ENCODE results near the gene SEPTIN8.

SEPTIN8 gene

DNA sequence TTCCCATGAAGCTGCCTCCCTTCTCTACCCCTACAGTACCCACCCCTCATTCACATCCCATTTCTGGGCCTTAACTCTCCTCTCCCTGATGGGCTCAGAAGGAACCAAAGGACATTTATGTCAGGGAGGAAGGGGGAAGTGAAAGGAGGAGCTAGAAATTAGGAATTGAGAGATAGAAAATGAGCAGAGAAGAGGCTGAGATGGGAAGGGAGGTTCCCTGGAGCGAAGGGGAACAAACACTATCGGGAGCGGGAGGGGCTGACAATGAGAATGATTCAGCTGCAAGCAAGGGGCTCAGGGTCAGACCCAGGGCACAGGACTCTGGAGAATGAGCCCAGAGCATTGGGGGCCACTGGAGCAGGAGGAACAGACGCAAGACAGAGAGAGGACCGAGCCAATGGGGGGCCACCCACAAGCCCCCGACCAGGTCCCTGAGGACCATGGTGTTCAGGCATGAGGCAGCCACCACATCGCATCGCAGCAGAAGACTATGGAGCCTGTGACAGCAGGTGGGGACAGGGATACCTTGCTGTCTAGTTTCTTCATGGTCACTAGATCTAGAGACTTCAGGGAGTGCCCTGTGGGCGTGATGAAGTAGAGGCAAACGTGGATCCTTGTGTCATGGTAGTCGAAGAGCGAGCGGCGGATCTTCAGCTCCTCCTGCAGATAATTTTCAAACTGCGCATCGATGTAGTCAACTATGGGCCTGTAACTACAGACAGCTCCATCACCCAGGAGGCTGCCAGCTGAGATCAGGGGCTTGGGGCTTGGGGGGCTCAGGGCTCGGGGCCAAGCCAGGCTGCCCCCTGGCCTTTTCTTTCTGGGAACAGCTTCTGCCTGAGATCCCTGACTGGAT is 13.6 kb downstream of the SEPTIN8 start:
- no peak for DNase-seq

- DNase-seq, result no peak
Observed at GRCh38 chr5:132762246-132763000, 14.6 kb downstream of the SEPTIN8 start.

- no peak for DNase-seq
Observed at GRCh38 chr5:132761321-132762240, 15.5 kb downstream of the SEPTIN8 start.

GRCh38 chr5:132760601-132761317 is 16.3 kb downstream of the SEPTIN8 start:
- DNase-seq, result no peak

DNA sequence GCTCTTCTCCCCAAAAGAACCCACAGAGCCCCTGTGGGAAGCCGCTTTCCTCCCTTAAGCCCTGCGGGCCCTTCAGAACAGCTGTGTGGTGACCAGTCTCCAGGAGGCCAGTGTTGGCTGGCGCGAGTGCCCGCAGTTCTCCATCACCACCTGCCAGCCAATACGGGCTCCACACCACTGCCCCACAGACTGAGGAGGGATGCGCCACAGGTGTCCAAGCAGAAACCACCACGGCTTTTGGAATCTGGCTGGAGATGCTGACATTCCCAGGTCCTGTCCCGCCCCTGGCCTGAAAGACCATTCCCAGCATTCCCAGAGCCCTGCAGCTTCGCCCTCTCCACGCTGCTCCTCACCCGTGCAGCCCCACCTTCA is 17.0 kb downstream of the SEPTIN8 start:
- DNase-seq, result no peak

DNA sequence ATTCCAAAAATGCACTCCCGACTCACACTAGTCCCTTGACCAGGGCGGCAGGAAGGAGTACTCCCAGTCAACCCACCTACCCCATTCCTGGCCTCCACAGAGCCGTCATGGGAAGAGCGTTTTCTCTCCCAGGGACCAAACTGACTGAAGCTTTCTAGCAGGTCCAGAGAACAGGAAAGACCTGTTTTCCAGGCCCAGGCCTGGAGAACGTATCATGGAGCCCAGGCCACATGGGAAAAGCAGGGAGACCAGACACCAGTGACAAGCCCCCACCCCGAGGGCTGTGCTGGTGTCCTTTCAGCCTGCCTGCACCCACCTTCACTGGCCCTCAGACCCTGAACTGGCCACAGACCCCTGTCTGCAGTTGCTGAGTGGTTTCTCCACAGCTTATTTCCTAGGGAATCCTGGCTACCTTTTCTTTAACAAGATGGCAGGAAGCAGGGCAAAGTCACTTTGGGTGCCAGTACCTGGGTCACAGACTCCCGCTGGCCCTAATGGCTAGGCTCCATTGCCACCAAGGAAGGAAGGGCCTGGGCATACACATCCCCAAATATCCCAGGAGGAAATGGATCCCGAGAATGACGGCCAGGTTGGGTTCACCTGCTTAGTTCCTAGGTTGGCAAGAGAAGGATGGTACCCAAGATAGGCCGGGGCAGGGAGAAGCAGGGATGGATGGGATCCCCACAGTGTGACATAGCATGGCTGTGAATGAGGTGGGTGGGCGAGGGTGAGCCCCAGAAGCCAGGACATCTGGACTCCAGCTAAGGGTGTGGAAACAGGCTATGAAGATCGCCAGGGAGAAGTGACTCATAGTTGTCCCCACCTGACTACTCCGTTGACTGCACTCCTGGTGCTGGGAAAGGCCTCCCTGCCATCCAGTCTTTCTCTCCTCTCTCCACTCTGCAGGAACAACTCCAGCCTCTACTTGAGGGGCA is 17.7 kb downstream of the SEPTIN8 start:
- DNase-seq, result no peak

DNA sequence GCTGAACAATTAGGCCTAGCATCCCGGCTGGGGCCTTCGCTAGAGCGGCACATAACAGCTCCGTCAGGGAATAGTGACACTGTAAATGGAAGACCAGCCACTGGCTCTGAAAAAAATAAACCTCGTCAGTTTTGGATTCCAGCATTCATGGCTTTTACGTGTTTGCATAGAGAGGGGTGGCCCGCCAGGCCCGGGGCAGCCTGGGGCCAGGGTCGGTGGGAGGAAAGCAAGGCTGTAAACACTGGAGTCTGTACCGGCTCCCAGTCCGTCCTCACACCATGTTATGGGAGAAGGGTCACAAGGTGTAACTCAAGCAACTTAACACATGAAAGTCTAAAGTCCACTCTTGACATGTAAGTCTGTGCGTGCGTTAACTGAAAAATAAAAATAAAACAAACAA is 18.6 kb downstream of the SEPTIN8 start:
- DNase-seq, result no peak

DNA sequence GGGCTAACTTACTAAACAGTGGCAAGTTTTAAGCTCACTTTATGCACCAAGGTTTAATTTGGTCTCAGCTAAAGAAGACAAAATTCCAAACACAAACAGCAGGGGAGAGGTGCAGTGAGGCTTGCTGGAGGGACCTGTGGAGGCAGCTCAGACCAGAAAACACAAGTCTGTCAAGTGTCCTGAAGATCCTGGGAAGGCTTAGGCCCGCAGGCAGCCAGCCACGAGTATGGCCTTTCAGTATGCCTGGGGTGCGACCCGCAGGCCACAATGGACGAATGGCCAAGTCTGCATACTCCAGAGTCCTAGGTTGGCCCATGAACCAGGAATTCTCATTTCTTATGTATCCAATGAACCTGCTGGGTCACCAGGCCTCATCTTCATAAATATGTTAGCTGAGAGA is 20.5 kb downstream of the SEPTIN8 start:
- DNase-seq, result no peak

- no peak for DNase-seq
Observed at GRCh38 chr5:132754947-132755346, 22.1 kb downstream of the SEPTIN8 start.

DNA sequence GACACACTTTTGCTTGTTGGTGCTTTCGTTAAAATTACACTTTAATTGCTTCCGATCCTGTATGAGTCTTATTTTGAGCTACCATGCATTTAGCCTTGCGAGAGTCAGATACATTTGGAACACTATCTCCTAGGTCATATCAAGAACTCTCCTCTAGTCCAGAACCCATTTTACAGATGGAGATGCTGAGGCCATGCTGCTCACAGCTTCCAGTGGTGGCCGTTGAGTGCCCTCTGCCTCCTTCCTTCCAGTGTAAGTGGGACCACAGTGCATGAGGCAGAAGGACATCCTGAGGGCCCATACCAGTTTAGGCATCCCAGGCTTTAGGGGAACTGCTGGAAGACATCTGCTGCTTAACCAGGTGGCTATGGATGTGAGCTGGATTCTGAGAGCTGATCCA is 22.9 kb downstream of the SEPTIN8 start:
- no peak for DNase-seq

- DNase-seq, result peak; percentile 16
Observed at GRCh38 chr5:132753135-132753987, 23.7 kb downstream of the SEPTIN8 start.

DNA sequence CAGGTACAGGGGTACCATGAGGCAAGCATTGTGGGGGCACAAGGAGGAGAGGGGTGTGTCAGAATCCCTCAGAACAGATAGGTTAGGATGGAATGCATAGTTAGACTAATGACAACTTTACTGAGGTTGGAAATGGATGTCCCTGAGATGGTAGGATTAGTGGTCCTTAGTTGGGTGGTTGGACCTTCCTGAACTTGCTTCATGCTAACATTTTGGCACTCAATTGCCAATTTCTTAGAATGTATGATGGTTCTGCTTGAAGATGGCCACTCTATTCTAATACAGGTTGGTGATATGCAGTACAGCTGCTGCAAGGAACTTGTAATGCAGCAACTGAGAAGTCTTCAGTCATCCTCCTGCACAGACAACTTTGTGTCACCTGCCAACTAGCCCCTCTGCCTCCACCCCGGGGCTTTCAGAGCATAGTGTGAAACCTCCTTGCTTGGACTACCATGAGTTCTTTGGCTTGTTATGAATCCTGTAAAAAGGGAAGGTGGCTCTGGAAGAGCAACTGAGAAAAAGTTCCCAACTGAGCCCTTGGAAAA is 24.4 kb downstream of the SEPTIN8 start:
- no peak for DNase-seq

GRCh38 chr5:132751971-132752580 is 25.0 kb downstream of the SEPTIN8 start:
- DNase-seq, result no peak

DNA sequence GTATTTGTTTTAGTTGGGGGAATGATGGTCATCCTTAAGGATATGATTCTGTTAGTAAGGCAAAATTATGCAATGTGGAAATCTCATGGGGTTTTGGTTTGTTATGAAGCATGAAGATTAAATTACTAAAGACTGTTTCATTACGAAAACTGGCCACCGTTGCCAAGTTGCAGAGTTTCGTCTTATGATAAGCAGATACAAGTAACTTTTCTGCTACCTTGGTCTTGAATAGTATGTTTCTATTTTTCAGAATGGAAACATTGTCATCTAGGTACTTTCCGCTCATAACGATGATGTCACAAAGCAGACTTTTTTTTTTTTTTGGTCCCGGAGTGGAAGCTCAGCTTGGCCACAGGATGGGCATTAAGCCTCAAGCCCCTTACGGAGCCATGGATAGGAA is 25.6 kb downstream of the SEPTIN8 start:
- DNase-seq, result no peak

GRCh38 chr5:132750471-132751230 is 26.4 kb downstream of the SEPTIN8 start:
- no peak for DNase-seq

DNA sequence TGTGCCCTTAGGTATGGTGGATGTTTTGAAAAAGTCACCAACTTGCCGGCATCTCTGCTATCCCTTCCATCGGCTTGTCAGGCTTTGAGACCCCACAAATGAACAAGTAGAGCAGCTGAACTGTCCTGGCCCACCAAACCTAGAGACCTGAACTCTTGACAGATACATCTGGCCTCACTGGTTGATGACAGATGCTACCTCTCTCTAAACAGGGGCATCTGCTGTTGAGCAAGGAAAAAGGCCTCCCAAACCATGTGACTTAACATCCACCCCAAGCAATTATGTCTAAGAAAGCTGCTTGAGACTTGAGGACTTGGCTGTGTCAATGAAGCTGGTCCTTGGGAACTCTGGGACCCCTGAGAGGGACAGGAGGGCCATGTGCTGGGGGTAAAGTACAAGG is 27.5 kb downstream of the SEPTIN8 start:
- no peak for DNase-seq

- no peak for DNase-seq
Observed at GRCh38 chr5:132748522-132749000, 28.5 kb downstream of the SEPTIN8 start.

DNA sequence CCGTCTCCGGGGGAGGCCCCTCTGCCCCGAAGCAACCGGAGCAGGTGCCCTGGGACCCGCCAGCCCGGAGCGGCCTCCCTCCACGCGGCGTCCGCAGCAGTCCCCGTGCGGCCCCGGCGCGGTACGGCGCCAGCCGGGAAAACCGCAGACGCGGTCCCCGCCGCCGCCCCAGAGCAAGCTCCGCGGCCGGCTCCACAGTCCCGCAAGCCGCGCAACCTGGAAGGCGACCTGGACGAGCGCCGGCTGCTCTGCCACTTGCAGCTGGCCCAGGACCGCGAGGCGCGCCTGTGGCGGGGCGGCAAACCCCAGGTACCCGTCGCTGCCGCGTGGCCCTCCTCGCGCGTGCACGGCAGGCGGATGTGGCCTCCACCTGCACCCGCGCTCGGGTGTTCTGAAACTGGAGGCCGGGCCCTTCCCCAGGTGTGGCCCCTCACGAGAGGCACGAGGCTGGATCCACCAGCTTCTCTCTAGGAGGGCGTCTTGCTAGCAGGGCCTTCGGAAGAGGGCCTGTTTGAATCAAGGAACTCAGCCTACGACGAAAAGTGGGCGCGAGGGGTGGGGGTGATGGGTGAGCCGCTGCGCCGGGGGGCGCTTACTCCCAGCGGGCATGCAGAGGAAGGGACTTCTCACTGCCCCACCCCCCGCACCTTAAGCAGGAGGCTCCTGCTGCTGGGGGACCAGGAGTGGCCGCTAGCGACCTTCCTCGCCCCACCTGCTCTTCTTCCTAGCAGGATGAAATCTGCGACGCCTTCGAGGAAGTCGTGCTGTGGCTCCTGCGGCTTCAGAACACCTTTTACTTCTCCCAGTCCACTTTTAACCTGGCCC is 29.2 kb downstream of the SEPTIN8 start:
- DNase-seq, result no peak
